ENCODE results near the gene SENP8.
"Not testable (repeated sequence)": the region's sequence is repeated elsewhere in the genome, so short reads cannot be mapped to it uniquely, and the experiment has no call there.

The SENP8 gene

GRCh38 chr15:72154316-72154715, 36.1 kb downstream of the SENP8 start:
- DNase-seq (ENCODE audit: extremely low read depth in 1 of 2, low read depth in 1 of 2): no peak

- DNase-seq (ENCODE audit: extremely low read depth in 1 of 2, low read depth in 1 of 2): no peak
Measured at GRCh38 chr15:72155003-72155621, 36.9 kb downstream of the SENP8 start.

- peak; percentile 32 to 57 for DNase-seq (ENCODE audit: extremely low read depth in 1 of 2, low read depth in 1 of 2)
Measured at GRCh38 chr15:72155635-72156616, 37.7 kb downstream of the SENP8 start.

- no peak for DNase-seq (ENCODE audit: extremely low read depth in 1 of 2, low read depth in 1 of 2)
Measured at GRCh38 chr15:72156928-72157327, 38.7 kb downstream of the SENP8 start.

GRCh38 chr15:72160696-72161245, 42.6 kb downstream of the SENP8 start:
- no peak for DNase-seq (ENCODE audit: extremely low read depth in 1 of 2, low read depth in 1 of 2)

- DNase-seq (ENCODE audit: extremely low read depth in 1 of 2, low read depth in 1 of 2): no peak
Measured at GRCh38 chr15:72161361-72162132, 43.3 kb downstream of the SENP8 start.

GRCh38 chr15:72162569-72162968, 44.4 kb downstream of the SENP8 start:
- no peak for DNase-seq (ENCODE audit: extremely low read depth in 1 of 2, low read depth in 1 of 2)

- no peak for DNase-seq (ENCODE audit: extremely low read depth in 1 of 2, low read depth in 1 of 2)
Measured at GRCh38 chr15:72163719-72164118, 45.5 kb downstream of the SENP8 start.

- DNase-seq (ENCODE audit: extremely low read depth in 1 of 2, low read depth in 1 of 2): no peak
Measured at GRCh38 chr15:72166716-72167417, 48.7 kb downstream of the SENP8 start.

- no peak for DNase-seq (ENCODE audit: extremely low read depth in 1 of 2, low read depth in 1 of 2)
Measured at GRCh38 chr15:72167445-72167844, 49.2 kb downstream of the SENP8 start.

GRCh38 chr15:72168131-72168807, 50.1 kb downstream of the SENP8 start:
- no peak for DNase-seq (ENCODE audit: extremely low read depth in 1 of 2, low read depth in 1 of 2)

- DNase-seq (ENCODE audit: extremely low read depth in 1 of 2, low read depth in 1 of 2): no peak
Measured at GRCh38 chr15:72168808-72169190, 50.6 kb downstream of the SENP8 start.

- no peak for DNase-seq (ENCODE audit: extremely low read depth in 1 of 2, low read depth in 1 of 2)
Measured at GRCh38 chr15:72169236-72169920, 51.2 kb downstream of the SENP8 start.

GRCh38 chr15:72169921-72170611, 51.9 kb downstream of the SENP8 start:
- no peak for DNase-seq (ENCODE audit: extremely low read depth in 1 of 2, low read depth in 1 of 2)

GRCh38 chr15:72170691-72171090, 52.5 kb downstream of the SENP8 start:
- no peak for DNase-seq (ENCODE audit: extremely low read depth in 1 of 2, low read depth in 1 of 2)

- DNase-seq (ENCODE audit: extremely low read depth in 1 of 2, low read depth in 1 of 2): not testable (repeated sequence)
Measured at GRCh38 chr15:72171978-72172377, 53.8 kb downstream of the SENP8 start.

GRCh38 chr15:72172796-72173195, 54.6 kb downstream of the SENP8 start:
- no peak for DNase-seq (ENCODE audit: extremely low read depth in 1 of 2, low read depth in 1 of 2)

- no peak for DNase-seq (ENCODE audit: extremely low read depth in 1 of 2, low read depth in 1 of 2)
Measured at GRCh38 chr15:72173401-72173800, 55.2 kb downstream of the SENP8 start.
